Neural progenitor cell (in vitro differentiated cells): Measurements from ENCODE around the gene PHF12.

ENCODE experiments used
- CTCF ChIP-seq: fragments of 200-600 bp; sonication (generic); IDR thresholded peaks from 2 replicates; pipeline ENCODE4 v1.5.1; 2017; ENCODE audit warnings: antibody characterized with exemption, mild to moderate bottlenecking
- EZH2 ChIP-seq: fragments of 200-600 bp; sonication (generic); IDR thresholded peaks from 2 replicates; pipeline ENCODE4 v1.6.1; 2017; ENCODE audit warnings: antibody characterized with exemption, mild to moderate bottlenecking, moderate library complexity

- no peak for TF ChIP-seq CTCF
- no peak for TF ChIP-seq EZH2
Observed at GRCh38 chr17:28970879-28971278, 19.6 kb upstream of the PHF12 start.
